ENCODE data around the gene AFAP1L2. TPM values are rescaled to one million over a fixed set of nuclear protein-coding genes. Genes with fewer than 3 reads are reported as not detected.

Gene AFAP1L2
- total RNA-seq, 1 donor from 2014 or later = 6.4 TPM

- H3K36me3 Mint-ChIP-seq = no peaks in the 10 kb centered on the region
- H3K4me3 Mint-ChIP-seq = no peak overlapping the region
- H3K27ac Mint-ChIP-seq = no peak overlapping the region
- peaks cover 19% of the 10 kb centered on the region for H3K27me3 Mint-ChIP-seq
- TF ChIP-seq, protein P1, sequence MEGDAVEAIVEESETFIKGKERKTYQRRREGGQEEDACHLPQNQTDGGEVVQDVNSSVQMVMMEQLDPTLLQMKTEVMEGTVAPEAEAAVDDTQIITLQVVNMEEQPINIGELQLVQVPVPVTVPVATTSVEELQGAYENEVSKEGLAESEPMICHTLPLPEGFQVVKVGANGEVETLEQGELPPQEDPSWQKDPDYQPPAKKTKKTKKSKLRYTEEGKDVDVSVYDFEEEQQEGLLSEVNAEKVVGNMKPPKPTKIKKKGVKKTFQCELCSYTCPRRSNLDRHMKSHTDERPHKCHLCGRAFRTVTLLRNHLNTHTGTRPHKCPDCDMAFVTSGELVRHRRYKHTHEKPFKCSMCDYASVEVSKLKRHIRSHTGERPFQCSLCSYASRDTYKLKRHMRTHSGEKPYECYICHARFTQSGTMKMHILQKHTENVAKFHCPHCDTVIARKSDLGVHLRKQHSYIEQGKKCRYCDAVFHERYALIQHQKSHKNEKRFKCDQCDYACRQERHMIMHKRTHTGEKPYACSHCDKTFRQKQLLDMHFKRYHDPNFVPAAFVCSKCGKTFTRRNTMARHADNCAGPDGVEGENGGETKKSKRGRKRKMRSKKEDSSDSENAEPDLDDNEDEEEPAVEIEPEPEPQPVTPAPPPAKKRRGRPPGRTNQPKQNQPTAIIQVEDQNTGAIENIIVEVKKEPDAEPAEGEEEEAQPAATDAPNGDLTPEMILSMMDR (conservative IDR thresholded peaks at IDR 0.05) = no peak
- H3K9me3 Mint-ChIP-seq = no peaks in the 10 kb centered on the region
- no peak for DNase-seq (ENCODE audit: extremely low spot score, unreplicated experiment)
- H3K4me1 Mint-ChIP-seq (ENCODE audit: unreplicated experiment) = peaks cover 7% of the 10 kb centered on the region
Observed at GRCh38 chr10:114420811-114421485, 16.6 kb upstream of the AFAP1L2 start.

- Mint-ChIP-seq H3K36me3 (no peaks in the 10 kb centered on the region), H3K9me3 (no peaks in the 10 kb centered on the region), H3K27me3 (peaks cover 23% of the 10 kb centered on the region), H3K4me3 (no peak overlapping the region), H3K27ac (no peak overlapping the region), H3K4me1 (ENCODE audit: unreplicated experiment) (peaks cover 7% of the 10 kb centered on the region)
- no peak for DNase-seq (ENCODE audit: extremely low spot score, unreplicated experiment)
- TF ChIP-seq, protein P1 (conservative IDR thresholded peaks at IDR 0.05) = no peak
Observed at GRCh38 chr10:114418109-114418508, 13.8 kb upstream of the AFAP1L2 start.

DNA sequence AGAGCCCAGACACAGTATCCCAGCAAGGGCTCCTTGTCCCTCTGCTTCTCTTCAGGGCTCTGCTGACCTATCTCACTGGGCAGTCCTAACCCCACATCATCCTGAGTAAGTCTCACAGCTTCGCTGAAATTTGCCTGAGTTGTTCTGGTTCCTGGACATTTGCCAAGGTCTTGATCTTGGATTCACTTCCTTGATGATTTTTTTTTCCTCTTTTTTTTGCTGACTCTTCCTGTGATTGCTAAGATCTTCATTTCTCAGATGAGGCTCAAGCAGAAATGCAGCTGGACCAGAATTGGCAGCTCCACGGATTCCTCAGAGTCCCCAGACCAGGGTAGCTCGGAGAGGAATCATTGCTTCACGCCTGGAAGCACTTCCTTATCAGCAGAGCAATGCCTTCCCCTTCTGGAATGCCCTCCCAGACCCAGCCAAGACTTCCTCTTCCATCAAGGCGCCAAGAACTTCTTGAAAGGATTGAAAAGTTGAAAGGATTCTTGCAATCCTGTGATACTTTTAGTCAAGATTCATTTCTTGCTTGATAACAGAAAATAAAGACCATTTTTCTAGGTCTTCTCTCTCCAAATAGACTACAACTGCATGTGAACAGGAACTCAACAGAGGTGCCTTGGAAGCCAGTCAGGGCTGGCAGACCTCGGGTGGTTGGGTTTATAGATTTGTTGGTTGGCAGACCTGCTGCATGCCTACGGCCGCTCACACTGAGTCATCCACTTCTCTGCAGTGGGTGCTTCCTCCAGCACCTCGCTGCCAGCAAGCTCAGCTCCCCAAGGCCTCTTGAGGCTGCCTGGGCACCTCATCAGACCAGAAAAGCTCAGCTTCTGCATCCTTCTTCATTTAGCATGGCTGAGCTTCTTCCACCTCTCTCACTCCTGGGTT, 8.8 kb upstream of the AFAP1L2 start:
- Mint-ChIP-seq H3K9me3 (no peaks in the 10 kb centered on the region), H3K4me3 (no peak overlapping the region), H3K4me1 (ENCODE audit: unreplicated experiment) (peaks cover 10% of the 10 kb centered on the region), H3K27ac (no peak overlapping the region), H3K27me3 (peaks cover 34% of the 10 kb centered on the region), H3K36me3 (no peaks in the 10 kb centered on the region)
- no peak for DNase-seq (ENCODE audit: extremely low spot score, unreplicated experiment)
- TF ChIP-seq, protein P1 (conservative IDR thresholded peaks at IDR 0.05) = no peak

- H3K27ac Mint-ChIP-seq = no peak overlapping the region
- DNase-seq (ENCODE audit: extremely low spot score, unreplicated experiment) = no peak
- TF ChIP-seq, protein P1 (conservative IDR thresholded peaks at IDR 0.05) = no peak
- H3K36me3 Mint-ChIP-seq = no peaks in the 10 kb centered on the region
- H3K27me3 Mint-ChIP-seq = peaks cover 52% of the 10 kb centered on the region
- H3K4me3 Mint-ChIP-seq = no peak overlapping the region
- peaks cover 11% of the 10 kb centered on the region for H3K4me1 Mint-ChIP-seq (ENCODE audit: unreplicated experiment)
- H3K9me3 Mint-ChIP-seq = peaks cover 4% of the 10 kb centered on the region
Observed at GRCh38 chr10:114408968-114409444, 4.7 kb upstream of the AFAP1L2 start.

- Mint-ChIP-seq H3K4me1 (ENCODE audit: unreplicated experiment) (peaks cover 11% of the 10 kb centered on the region), H3K9me3 (peaks cover 4% of the 10 kb centered on the region), H3K27ac (no peak overlapping the region), H3K36me3 (no peaks in the 10 kb centered on the region), H3K27me3 (peaks cover 53% of the 10 kb centered on the region), H3K4me3 (no peak overlapping the region)
- no peak for DNase-seq (ENCODE audit: extremely low spot score, unreplicated experiment)
- TF ChIP-seq, protein P1 (conservative IDR thresholded peaks at IDR 0.05) = no peak
Observed at GRCh38 chr10:114408112-114408967, 4.0 kb upstream of the AFAP1L2 start.
